Endothelial cell of umbilical vein (primary cell): Measurements from ENCODE around the gene HRH3. TPM values are rescaled to one million over a fixed set of nuclear protein-coding genes. Genes with fewer than 3 reads are reported as not detected.

Experiments
- BruUV-seq: library from RNA; stranded (reverse); fragments of 400-500 nt; replicated peaks from 2 replicates; lab custom pipeline; 2021; lab: Mats Ljungman, UMichigan
- CTCF ChIA-PET: fragments of 300-600, 350-600 bp; sonication (Branson Sonifier 250); formaldehyde crosslinking; loops from one replicate; lab custom pipeline; 2021; ENCODE audit warnings: antibody characterized with exemption, inconsistent platforms; lab: Charles Lee
- POLR2A ChIA-PET: fragments of 300-600, 350-600 bp; sonication (Branson Sonifier 250); formaldehyde crosslinking; loops from one replicate; lab custom pipeline; 2021; ENCODE audit warnings: antibody characterized with exemption, inconsistent platforms; lab: Charles Lee
- DNase-seq: peaks from one replicate; pipeline ENCODE4 v3.0.0-alpha.2; 2011; ENCODE audit warnings: low read depth, low spot score
- FAIRE-seq: peaks from 2 replicates; lab custom pipeline; 2011; peaks lifted over from hg19 to GRCh38; lab: Jason Lieb, UNC
- H2AFZ ChIP-seq: 2 replicates; pipeline ENCODE4 v1.6.0; 2012; ENCODE audit warnings: low read depth, low read length, control low read depth, inconsistent platforms
- H3K27ac ChIP-seq: 2 replicates; pipeline ENCODE4 v1.5.1; 2011; ENCODE audit warnings: low read depth, mild to moderate bottlenecking, control low read depth, low read length, moderate library complexity; ENCODE audit not compliant: insufficient read depth
- H3K27me3 ChIP-seq, 2 experiments: 2 replicates each; pipeline versions ENCODE4 v1.6.0 to v1.6.1; 2011; ENCODE audit warnings: low read length in 2 of 2, mixed read lengths in 1 of 2; ENCODE audit not compliant: control insufficient read depth in 2 of 2, insufficient read depth in 2 of 2
- H3K36me3 ChIP-seq, 2 experiments: 2 replicates in 1 of 2; 3 replicates in 1 of 2; pipeline ENCODE4 v1.5.1; 2011; ENCODE audit warnings: low read length in 2 of 2, mild to moderate bottlenecking in 1 of 2, moderate library complexity in 1 of 2; ENCODE audit not compliant: control insufficient read depth in 2 of 2, insufficient read depth in 2 of 2; ENCODE audit errors: extremely low read depth in 1 of 2
- H3K4me1 ChIP-seq: 3 replicates; pipeline ENCODE4 v1.5.1; 2011; ENCODE audit warnings: mild to moderate bottlenecking, low read length; ENCODE audit not compliant: control insufficient read depth, insufficient read depth; ENCODE audit errors: extremely low read depth
- H3K4me2 ChIP-seq: 2 replicates; pipeline ENCODE4 v1.6.1; 2011; ENCODE audit warnings: low read length, control low read depth, mixed read lengths; ENCODE audit not compliant: insufficient read depth
- H3K4me3 ChIP-seq, 3 experiments: fragments of 200-600 bp in 1 of 3; sonication (generic), shearing (Covaris generic) in 1 of 3; replicated peaks in 1 of 3; 2 replicates each; pipeline ENCODE4 v1.5.1; 2011 to 2016; ENCODE audit warnings: control low read depth in 3 of 3, low read length in 3 of 3, mild to moderate bottlenecking in 2 of 3, inconsistent platforms in 1 of 3, low read depth in 1 of 3, moderate library complexity in 1 of 3; ENCODE audit not compliant: insufficient read depth in 1 of 3
- H3K79me2 ChIP-seq: 2 replicates; pipeline ENCODE4 v1.6.0; 2012; ENCODE audit warnings: low read length, inconsistent platforms; ENCODE audit not compliant: control insufficient read depth, insufficient read depth
- H3K9ac ChIP-seq: replicated peaks from 2 replicates; pipeline ENCODE3; 2011; ENCODE audit warnings: low read length, control low read depth; ENCODE audit not compliant: insufficient read depth; ENCODE audit errors: extremely low read depth
- H3K9me1 ChIP-seq: replicated peaks from 3 replicates; pipeline ENCODE4 v1.6.0; 2011; ENCODE audit warnings: mild to moderate bottlenecking, low read length; ENCODE audit not compliant: control insufficient read depth, insufficient read depth; ENCODE audit errors: extremely low read depth
- H3K9me3 ChIP-seq: replicated peaks from 2 replicates; pipeline ENCODE4 v1.5.1; 2012; ENCODE audit warnings: low read length, inconsistent platforms; ENCODE audit not compliant: control insufficient read depth, insufficient read depth
- H4K20me1 ChIP-seq: replicated peaks from 2 replicates; pipeline ENCODE3; 2011; ENCODE audit warnings: mild to moderate bottlenecking, low read length; ENCODE audit not compliant: control insufficient read depth, insufficient read depth; ENCODE audit errors: extremely low read depth
- EZH2 ChIP-seq: IDR thresholded peaks from 2 replicates; pipeline ENCODE4 v1.6.1; 2012; ENCODE audit warnings: borderline replicate concordance, low read depth, mild to moderate bottlenecking, moderate library complexity, low read length, inconsistent platforms; ENCODE audit not compliant: severe bottlenecking
- FOS ChIP-seq: IDR thresholded peaks from 2 replicates; pipeline ENCODE4 v1.6.1; 2011; ENCODE audit warnings: mild to moderate bottlenecking, low read length, moderate library complexity, borderline replicate concordance; ENCODE audit not compliant: insufficient read depth
- GATA2 ChIP-seq: IDR thresholded peaks from 2 replicates; pipeline ENCODE4 v1.7.0; 2011; ENCODE audit warnings: low read depth, mild to moderate bottlenecking, moderate library complexity, mixed read lengths, low read length; ENCODE audit not compliant: insufficient read length, insufficient read depth
- JUN ChIP-seq: IDR thresholded peaks from 2 replicates; pipeline ENCODE4 v1.6.1; 2011; ENCODE audit warnings: borderline replicate concordance, low read depth; ENCODE audit not compliant: insufficient read length, insufficient read depth
- MAX ChIP-seq: IDR thresholded peaks from 2 replicates; pipeline ENCODE4 v1.6.1; 2011; ENCODE audit not compliant: insufficient read depth, insufficient read length
- MYC ChIP-seq: IDR thresholded peaks from one replicate; pipeline ENCODE4 v1.6.1; 2011; ENCODE audit warnings: mild to moderate bottlenecking, low read depth, low read length
- POLR2A ChIP-seq: IDR thresholded peaks from 2 replicates; pipeline ENCODE4 v1.6.1; 2012; ENCODE audit warnings: low read depth, mild to moderate bottlenecking, control low read depth, low read length
- POLR2AphosphoS5 ChIP-seq: IDR thresholded peaks from 2 replicates; pipeline ENCODE4 v1.6.1; 2012; ENCODE audit warnings: low read depth, mild to moderate bottlenecking, control low read depth, low read length, moderate library complexity; ENCODE audit not compliant: insufficient read depth
- dilution Hi-C: fragments of 300-500 bp; cut with MboI; formaldehyde crosslinking; loops from one replicate; pipeline ENCODE4 v1.15.0; 2019; ENCODE audit warnings: low sequenced_read_pairs; ENCODE audit not compliant: extremely low pct_ligation_motif_present
- intact Hi-C: fragments of 100-400 bp; cut with micrococcal nuclease; formaldehyde crosslinking; loops from one replicate; pipeline ENCODE4 v1.10.0; 2022
- polyA plus RNA-seq, 4 experiments: library from polyadenylated mRNA; depleted of rRNA in 3 of 4; stranded (reverse) in 3 of 4; unstranded in 1 of 4; fragments of >200 nt; gene quantifications; 2 replicates each; pipeline versions ENCODE4 v1.2.1 to v1.2.3, GENCODE V29; 2011 to 2012; ENCODE audit warnings: missing spikeins in 1 of 4
- total RNA-seq: library from RNA; stranded (reverse); gene quantifications from 2 replicates; pipeline ENCODE4 v1.2.3, GENCODE V29; 2021
- TF ChIP-seq, protein P1 (sequence below), 2 donors: IDR thresholded peaks; 1 replicate in 1 of 2; 2 replicates in 1 of 2; pipeline ENCODE4 v1.5.1; 2011; ENCODE audit warnings: low read length in 2 of 2, mild to moderate bottlenecking in 2 of 2, moderate library complexity in 2 of 2, control low read depth in 1 of 2, inconsistent platforms in 1 of 2, low read depth in 1 of 2; ENCODE audit not compliant: insufficient read depth in 1 of 2; ENCODE audit errors: extremely low read depth in 1 of 2

The HRH3 gene
- total and polyA plus RNA-seq, 2 donors (not counting 3 experiments of a cell fraction or from before 2014, with no cell fraction given) = not detected

- Histone ChIP-seq H2AFZ (no peak overlapping the region), H3K36me3 (no peaks in the 10 kb centered on the region), H3K9me1 (no peaks in the 10 kb centered on the region), H3K79me2 (no peaks in the 10 kb centered on the region), H3K27ac (no peak overlapping the region), H3K27me3 (peaks cover 13 to 16% of the 10 kb centered on the region in 2 experiments), H3K4me2 (no peak overlapping the region), H3K9ac (no peak overlapping the region), H3K4me1 (no peaks in the 10 kb centered on the region), H4K20me1 (no peaks in the 10 kb centered on the region), H3K9me3 (no peaks in the 10 kb centered on the region), H3K4me3 (no peak overlapping the region)
- dilution Hi-C loops (no loop called here), intact Hi-C loops (no loop called here)
- TF ChIP-seq GATA2 (no peak), POLR2AphosphoS5 (no peak), EZH2 (no peak), POLR2A (no peak), MYC (no peak), FOS (no peak), MAX (no peak), JUN (no peak)
- TF ChIP-seq, protein P1, sequence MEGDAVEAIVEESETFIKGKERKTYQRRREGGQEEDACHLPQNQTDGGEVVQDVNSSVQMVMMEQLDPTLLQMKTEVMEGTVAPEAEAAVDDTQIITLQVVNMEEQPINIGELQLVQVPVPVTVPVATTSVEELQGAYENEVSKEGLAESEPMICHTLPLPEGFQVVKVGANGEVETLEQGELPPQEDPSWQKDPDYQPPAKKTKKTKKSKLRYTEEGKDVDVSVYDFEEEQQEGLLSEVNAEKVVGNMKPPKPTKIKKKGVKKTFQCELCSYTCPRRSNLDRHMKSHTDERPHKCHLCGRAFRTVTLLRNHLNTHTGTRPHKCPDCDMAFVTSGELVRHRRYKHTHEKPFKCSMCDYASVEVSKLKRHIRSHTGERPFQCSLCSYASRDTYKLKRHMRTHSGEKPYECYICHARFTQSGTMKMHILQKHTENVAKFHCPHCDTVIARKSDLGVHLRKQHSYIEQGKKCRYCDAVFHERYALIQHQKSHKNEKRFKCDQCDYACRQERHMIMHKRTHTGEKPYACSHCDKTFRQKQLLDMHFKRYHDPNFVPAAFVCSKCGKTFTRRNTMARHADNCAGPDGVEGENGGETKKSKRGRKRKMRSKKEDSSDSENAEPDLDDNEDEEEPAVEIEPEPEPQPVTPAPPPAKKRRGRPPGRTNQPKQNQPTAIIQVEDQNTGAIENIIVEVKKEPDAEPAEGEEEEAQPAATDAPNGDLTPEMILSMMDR (IDR thresholded peaks at IDR 0.05; ENCODE audit: extremely low read depth in 1 of 2, insufficient read depth in 1 of 2, low read depth in 1 of 2, low read length in 2 of 2) = no peak
- BruUV-seq = no TSS peak
- FAIRE-seq = no peak
- CTCF ChIA-PET = no interaction called here
- POLR2A ChIA-PET = no interaction called here
- DNase-seq = no peak
Observed at GRCh38 chr20:62225026-62225425, 4.9 kb upstream of the HRH3 start.
